IMR-90 (cell line): ENCODE results near the gene MEPE. TPM values are rescaled to one million over a fixed set of nuclear protein-coding genes. Genes with fewer than 3 reads are reported as not detected.

ENCODE experiments used
- ATAC-seq: fragments of 200-7000 bp; cut with Tn5 transposase; 2 replicates; pipeline ENCODE4 v1.9.1; 2020; ENCODE audit warnings: low read depth, mild to moderate bottlenecking, moderate library complexity
- BruUV-seq: library from RNA; stranded (reverse); fragments of 400-500 nt; replicated peaks from 2 replicates; lab custom pipeline; 2021; lab: Mats Ljungman, UMichigan
- CTCF ChIA-PET: fragments of 300-600 bp; formaldehyde crosslinking; extraction: SDS; loops from one replicate; lab custom pipeline; 2021; ENCODE audit warnings: antibody characterized with exemption; lab: Yijun Ruan, JAX
- POLR2A ChIA-PET: fragments of 300-600 bp; sonication (Branson Sonifier 250); formaldehyde crosslinking; loops from one replicate; lab custom pipeline; 2022; ENCODE audit warnings: antibody characterized with exemption; ENCODE audit not compliant: unreplicated experiment; lab: Charles Lee
- DNase-seq: peaks from one replicate; pipeline ENCODE4 v3.0.0; 2013
- H2AFZ ChIP-seq: replicated peaks from 2 replicates; pipeline ENCODE3; 2013; ENCODE audit warnings: low read length, mild to moderate bottlenecking; ENCODE audit not compliant: poor library complexity
- H2AK5ac ChIP-seq: 2 replicates; pipeline ENCODE4 v1.6.1; 2013; ENCODE audit warnings: low read depth, low read length, inconsistent platforms
- H2AK9ac ChIP-seq: replicated peaks from 2 replicates; pipeline ENCODE3; 2013; ENCODE audit warnings: mild to moderate bottlenecking, low read depth, low read length, moderate library complexity; ENCODE audit not compliant: poor library complexity
- H2BK120ac ChIP-seq: 2 replicates; pipeline ENCODE4 v1.6.1; 2013; ENCODE audit warnings: low read depth, low read length, inconsistent platforms
- H2BK15ac ChIP-seq: 3 replicates; pipeline ENCODE4 v1.6.1; 2013; ENCODE audit warnings: low read depth, low read length, inconsistent platforms
- H2BK20ac ChIP-seq: 2 replicates; pipeline ENCODE4 v1.6.1; 2013; ENCODE audit warnings: low read depth, mild to moderate bottlenecking, inconsistent platforms, low read length, moderate library complexity
- H2BK5ac ChIP-seq: 2 replicates; pipeline ENCODE4 v1.6.1; 2013; ENCODE audit warnings: mild to moderate bottlenecking, low read depth, low read length, inconsistent platforms; ENCODE audit not compliant: poor library complexity, severe bottlenecking
- H3K14ac ChIP-seq: replicated peaks from 2 replicates; pipeline ENCODE4 v1.6.1; 2013; ENCODE audit warnings: low read depth, low read length, inconsistent platforms
- H3K18ac ChIP-seq: 2 replicates; pipeline ENCODE4 v1.6.1; 2013; ENCODE audit warnings: low read depth, low read length, control low read depth
- H3K23ac ChIP-seq: 2 replicates; pipeline ENCODE4 v1.6.1; 2013; ENCODE audit warnings: low read depth, low read length, inconsistent platforms
- H3K27ac ChIP-seq: 2 replicates; pipeline ENCODE4 v1.5.1; 2013; ENCODE audit warnings: mild to moderate bottlenecking, control low read depth, low read length; ENCODE audit not compliant: insufficient read depth
- H3K27me3 ChIP-seq: 2 replicates; pipeline ENCODE4 v1.6.1; 2013; ENCODE audit warnings: low read length; ENCODE audit not compliant: control insufficient read depth, insufficient read depth
- H3K36me3 ChIP-seq: 2 replicates; pipeline ENCODE4 v1.6.1; 2013; ENCODE audit warnings: low read length, mixed read lengths; ENCODE audit not compliant: control insufficient read depth, insufficient read depth
- H3K4ac ChIP-seq: 2 replicates; pipeline ENCODE4 v1.6.1; 2013; ENCODE audit warnings: low read depth, low read length, inconsistent platforms
- H3K4me1 ChIP-seq: 2 replicates; pipeline ENCODE4 v1.6.1; 2013; ENCODE audit warnings: low read length, mixed read lengths; ENCODE audit not compliant: control insufficient read depth, insufficient read depth
- H3K4me2 ChIP-seq: 2 replicates; pipeline ENCODE4 v1.6.1; 2013; ENCODE audit warnings: low read depth, mild to moderate bottlenecking, control low read depth, low read length, moderate library complexity
- H3K4me3 ChIP-seq: 2 replicates; pipeline ENCODE4 v1.5.1; 2013; ENCODE audit warnings: low read depth, mild to moderate bottlenecking, control low read depth, low read length, moderate library complexity; ENCODE audit not compliant: insufficient read depth
- H3K56ac ChIP-seq: 2 replicates; pipeline ENCODE4 v1.6.1; 2013; ENCODE audit warnings: low read length, inconsistent platforms; ENCODE audit not compliant: insufficient read depth; ENCODE audit errors: extremely low read depth
- H3K79me1 ChIP-seq, 2 experiments: 2 replicates each; pipeline ENCODE4 v1.6.1; 2013; ENCODE audit warnings: low read length in 2 of 2, inconsistent platforms in 1 of 2, low read depth in 1 of 2
- H3K9ac ChIP-seq: 2 replicates; pipeline ENCODE4 v1.6.1; 2013; ENCODE audit warnings: low read depth, low read length, control low read depth
- H3K9me1 ChIP-seq: 2 replicates; pipeline ENCODE4 v1.6.1; 2013; ENCODE audit warnings: low read length, inconsistent platforms; ENCODE audit not compliant: insufficient read depth
- H3K9me3 ChIP-seq: 2 replicates; pipeline ENCODE4 v1.6.1; 2013; ENCODE audit warnings: low read length; ENCODE audit not compliant: control insufficient read depth, insufficient read depth
- H4K20me1 ChIP-seq: 2 replicates; pipeline ENCODE4 v1.6.1; 2013; ENCODE audit warnings: low read length, inconsistent platforms; ENCODE audit not compliant: insufficient read depth
- H4K5ac ChIP-seq: 2 replicates; pipeline ENCODE4 v1.6.1; 2013; ENCODE audit warnings: mild to moderate bottlenecking, low read depth, low read length, control low read depth
- H4K8ac ChIP-seq, 2 experiments: 2 replicates each; pipeline ENCODE4 v1.6.1; 2013; ENCODE audit warnings: low read depth in 2 of 2, low read length in 2 of 2, control low read depth in 1 of 2, inconsistent platforms in 1 of 2
- H4K91ac ChIP-seq: 2 replicates; pipeline ENCODE4 v1.6.1; 2013; ENCODE audit warnings: low read depth, low read length, inconsistent platforms; ENCODE audit not compliant: insufficient read depth
- CEBPB ChIP-seq: IDR thresholded peaks from 2 replicates; pipeline ENCODE4 v1.6.1; 2012; ENCODE audit warnings: low read depth, low read length, improper control_type of control experiment
- FOS ChIP-seq: fragments of 150-350 bp; IDR thresholded peaks from 2 replicates; pipeline ENCODE4 v1.6.1; 2016; ENCODE audit warnings: low read depth, low read length
- NFE2L2 ChIP-seq: fragments of 150-350 bp; IDR thresholded peaks from 2 replicates; pipeline ENCODE4 v1.6.1; 2016; ENCODE audit warnings: low read depth, mild to moderate bottlenecking, low read length
- WGBS, 2 experiments: methylation state at CpG; one replicate each; pipeline versions ENCODE4 v1.1.5 to v1.1.7; 2013; ENCODE audit warnings: missing lambda C conversion rate in 2 of 2; ENCODE audit not compliant: insufficient read length in 1 of 2; ENCODE audit errors: extremely low coverage in 2 of 2; 5-methylcytosine and 5-hydroxymethylcytosine counted together
- dilution Hi-C: fragments of 300-500 bp; cut with HindIII; formaldehyde crosslinking; loops from one replicate; pipeline ENCODE4 v1.14.3; 2018; ENCODE audit warnings: low sequenced_read_pairs; ENCODE audit not compliant: unreplicated experiment
- in situ Hi-C: fragments of 300-500 bp; cut with MboI; formaldehyde crosslinking; loops from 3 replicates; pipeline ENCODE4 v1.14.3; 2019; ENCODE audit warnings: low sequenced_read_pairs, inconsistent platforms, mixed read lengths
- intact Hi-C: fragments of 100-400 bp; cut with micrococcal nuclease; formaldehyde crosslinking; loops from 2 replicates; pipeline ENCODE4 v1.10.0; 2022
- polyA plus RNA-seq, 3 experiments: library from polyadenylated mRNA; depleted of rRNA; stranded (reverse); fragments of >200 nt; gene quantifications; 2 replicates each; pipeline ENCODE4 v1.2.3, GENCODE V29; 2012; ENCODE audit warnings: low replicate concordance in 1 of 3
- total RNA-seq: library from RNA; depleted of rRNA; stranded (reverse); fragments of >200 nt; gene quantifications from 2 replicates; pipeline ENCODE4 v1.2.3, GENCODE V29; 2012

MEPE gene
- total and polyA plus RNA-seq, 2 of the 4 experiments (the other 2 are of a cell fraction): not detected

DNA sequence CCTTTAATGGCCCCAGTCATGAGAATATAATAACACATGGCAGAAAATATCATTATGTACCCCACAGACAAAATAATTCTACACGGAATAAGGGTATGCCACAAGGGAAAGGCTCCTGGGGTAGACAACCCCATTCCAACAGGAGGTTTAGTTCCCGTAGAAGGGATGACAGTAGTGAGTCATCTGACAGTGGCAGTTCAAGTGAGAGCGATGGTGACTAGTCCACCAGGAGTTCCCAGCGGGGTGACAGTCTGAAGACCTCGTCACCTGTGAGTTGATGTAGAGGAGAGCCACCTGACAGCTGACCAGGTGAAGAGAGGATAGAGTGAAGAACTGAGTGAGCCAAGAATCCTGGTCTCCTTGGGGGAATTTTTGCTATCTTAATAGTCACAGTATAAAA is 13.5 kb downstream of the MEPE start:
- Histone ChIP-seq H3K9me1 (no peaks in the 10 kb centered on the region), H3K14ac (no peak overlapping the region), H3K4me2 (no peak overlapping the region), H2AK5ac (no peak overlapping the region), H3K79me1 (no peaks in the 10 kb centered on the region), H3K23ac (no peak overlapping the region), H3K4me1 (no peaks in the 10 kb centered on the region), H3K9ac (no peak overlapping the region), H4K5ac (no peak overlapping the region), H2AK9ac (no peak overlapping the region), H3K27ac (no peak overlapping the region), H3K18ac (no peak overlapping the region), H4K91ac (no peak overlapping the region), H2BK15ac (no peak overlapping the region), H3K27me3 (peaks cover 6% of the 10 kb centered on the region), H4K8ac (no peak overlapping the region), H2AFZ (no peak overlapping the region), H4K20me1 (no peaks in the 10 kb centered on the region), H2BK120ac (no peak overlapping the region), H3K9me3 (no peaks in the 10 kb centered on the region), H2BK5ac (no peak overlapping the region), H3K4ac (no peak overlapping the region), H3K56ac (no peak overlapping the region), H2BK20ac (no peak overlapping the region), H3K4me3 (no peak overlapping the region), H3K36me3 (no peaks in the 10 kb centered on the region)
- no peak for DNase-seq
- in situ Hi-C loops: loop anchor here (10.0 kb wide), 1 partner anchor 301 kb away; no protein-coding TSS in a partner anchor
- ATAC-seq: no peak
- no TSS peak for BruUV-seq
- CTCF ChIA-PET: no interaction called here
- dilution Hi-C loops: no loop called here
- intact Hi-C loops: loop anchor here (5.0 kb wide), 1 partner anchor 474 kb away; no protein-coding TSS in a partner anchor
- POLR2A ChIA-PET: no interaction called here
- WGBS, 2 experiments: 97% methylated on average over 3 of the region's 5 CpGs; no CpG with 5 or more reads in 1 of the 2 experiments
- no peak for TF ChIP-seq CEBPB
- no peak for TF ChIP-seq FOS
- TF ChIP-seq NFE2L2: no peak
